ENCODE results near the gene CCDC92. TPM values are rescaled to one million over a fixed set of nuclear protein-coding genes. Genes with fewer than 3 reads are reported as not detected.

Gene CCDC92
- total and polyA plus RNA-seq, 2 experiments from 2014 or later, result 16.9 to 60.2 TPM

GRCh38 chr12:123934016-123934620 is 38.5 kb downstream of the CCDC92 start:
- Histone ChIP-seq H2AFZ (no peak overlapping the region), H3K36me3 (replicated peaks; ENCODE audit: insufficient read depth, low read depth) (no peaks in the 10 kb centered on the region), H3K4me3 (no peak overlapping the region), H3K4me1 (ENCODE audit: insufficient read depth) (no peaks in the 10 kb centered on the region), H3K27me3 (no peaks in the 10 kb centered on the region), H3K9me2 (replicated peaks; ENCODE audit: insufficient read depth) (no peaks in the 10 kb centered on the region), H4K20me1 (ENCODE audit: insufficient read depth, poor library complexity, severe bottlenecking) (no peaks in the 10 kb centered on the region), H3K79me2 (no peaks in the 10 kb centered on the region), H3K27ac (no peak overlapping the region), H3K4me2 (no peak overlapping the region), H3K9me3 (ENCODE audit: low read depth) (no peaks in the 10 kb centered on the region)
- DNase-seq (ENCODE audit: low spot score), result no peak
- WGBS (ENCODE audit: low lambda C conversion rate, missing lambda C conversion rate), result 93% methylated on average over 11 of the region's 11 CpGs
- TF ChIP-seq EZH2 (IDR thresholded peaks at IDR 0.05; ENCODE audit: borderline replicate concordance), result no peak
- no peak for TF ChIP-seq CTCF (IDR thresholded peaks at IDR 0.05; ENCODE audit: poor library complexity)
- TF ChIP-seq EZH2phosphoT487 (IDR thresholded peaks at IDR 0.05; ENCODE audit: low read depth, severe bottlenecking, unreplicated experiment), result no peak

GRCh38 chr12:123933214-123933613 is 39.4 kb downstream of the CCDC92 start:
- Histone ChIP-seq H3K9me3 (ENCODE audit: low read depth) (no peaks in the 10 kb centered on the region), H2AFZ (no peak overlapping the region), H3K4me2 (no peak overlapping the region), H3K27ac (no peak overlapping the region), H3K9me2 (replicated peaks; ENCODE audit: insufficient read depth) (no peaks in the 10 kb centered on the region), H3K27me3 (no peaks in the 10 kb centered on the region), H3K4me1 (ENCODE audit: insufficient read depth) (no peaks in the 10 kb centered on the region), H4K20me1 (ENCODE audit: insufficient read depth, poor library complexity, severe bottlenecking) (no peaks in the 10 kb centered on the region), H3K4me3 (no peak overlapping the region), H3K79me2 (no peaks in the 10 kb centered on the region), H3K36me3 (replicated peaks; ENCODE audit: insufficient read depth, low read depth) (no peaks in the 10 kb centered on the region)
- DNase-seq (ENCODE audit: low spot score), result no peak
- TF ChIP-seq EZH2phosphoT487 (IDR thresholded peaks at IDR 0.05; ENCODE audit: low read depth, severe bottlenecking, unreplicated experiment), result no peak
- WGBS (ENCODE audit: low lambda C conversion rate, missing lambda C conversion rate), result 96% methylated on average over 14 of the region's 14 CpGs

GRCh38 chr12:123931686-123932321 is 40.8 kb downstream of the CCDC92 start:
- no peaks in the 10 kb centered on the region for H3K4me1 ChIP-seq (ENCODE audit: insufficient read depth)
- no peak for DNase-seq (ENCODE audit: low spot score)
- H3K36me3 ChIP-seq (replicated peaks; ENCODE audit: insufficient read depth, low read depth), result no peaks in the 10 kb centered on the region
- H2AFZ ChIP-seq, result no peak overlapping the region
- H3K79me2 ChIP-seq, result no peaks in the 10 kb centered on the region
- no peak overlapping the region for H3K4me2 ChIP-seq
- no peak for TF ChIP-seq CTCF (IDR thresholded peaks at IDR 0.05; ENCODE audit: poor library complexity)
- 88% methylated on average over 14 of the region's 14 CpGs for WGBS (ENCODE audit: low lambda C conversion rate, missing lambda C conversion rate)
- H3K27ac ChIP-seq, result no peak overlapping the region
- H4K20me1 ChIP-seq (ENCODE audit: insufficient read depth, poor library complexity, severe bottlenecking), result no peaks in the 10 kb centered on the region
- H3K4me3 ChIP-seq, result no peak overlapping the region
- no peaks in the 10 kb centered on the region for H3K9me3 ChIP-seq (ENCODE audit: low read depth)
- no peaks in the 10 kb centered on the region for H3K9me2 ChIP-seq (replicated peaks; ENCODE audit: insufficient read depth)
- H3K27me3 ChIP-seq, result no peaks in the 10 kb centered on the region

- no peaks in the 10 kb centered on the region for H4K20me1 ChIP-seq (ENCODE audit: insufficient read depth, poor library complexity, severe bottlenecking)
- WGBS (ENCODE audit: low lambda C conversion rate, missing lambda C conversion rate), result 89% methylated on average over 9 of the region's 9 CpGs
- H3K27ac ChIP-seq, result no peak overlapping the region
- H3K4me2 ChIP-seq, result no peak overlapping the region
- DNase-seq (ENCODE audit: low spot score), result no peak
- no peaks in the 10 kb centered on the region for H3K36me3 ChIP-seq (replicated peaks; ENCODE audit: insufficient read depth, low read depth)
- H3K9me3 ChIP-seq (ENCODE audit: low read depth), result no peaks in the 10 kb centered on the region
- no peaks in the 10 kb centered on the region for H3K27me3 ChIP-seq
- H3K79me2 ChIP-seq, result no peaks in the 10 kb centered on the region
- TF ChIP-seq CTCF (IDR thresholded peaks at IDR 0.05; ENCODE audit: poor library complexity) (no peak), EZH2 (IDR thresholded peaks at IDR 0.05; ENCODE audit: borderline replicate concordance) (no peak), EZH2phosphoT487 (IDR thresholded peaks at IDR 0.05; ENCODE audit: low read depth, severe bottlenecking, unreplicated experiment) (no peak)
- H3K4me1 ChIP-seq (ENCODE audit: insufficient read depth), result no peaks in the 10 kb centered on the region
- H3K4me3 ChIP-seq, result no peak overlapping the region
- no peak overlapping the region for H2AFZ ChIP-seq
- H3K9me2 ChIP-seq (replicated peaks; ENCODE audit: insufficient read depth), result no peaks in the 10 kb centered on the region
Measured at GRCh38 chr12:123929946-123930583, 42.6 kb downstream of the CCDC92 start.

Measured in hepatocyte (in vitro differentiated cells).